Amygdala (tissue), 56 donors: ENCODE results near the gene HHATL.

Source experiments
- DNase-seq, 56 donors: peaks; one replicate each; lab custom pipeline; 2025; lab: John Stamatoyannopoulos, UW

Gene HHATL

GRCh38 chr3:42686832-42687650, 15.6 kb downstream of the HHATL start:
- DNase-seq, result no peak

- DNase-seq, result no peak
These were observed 16.4 kb downstream of the HHATL start for GRCh38 chr3:42685891-42686820.

DNA sequence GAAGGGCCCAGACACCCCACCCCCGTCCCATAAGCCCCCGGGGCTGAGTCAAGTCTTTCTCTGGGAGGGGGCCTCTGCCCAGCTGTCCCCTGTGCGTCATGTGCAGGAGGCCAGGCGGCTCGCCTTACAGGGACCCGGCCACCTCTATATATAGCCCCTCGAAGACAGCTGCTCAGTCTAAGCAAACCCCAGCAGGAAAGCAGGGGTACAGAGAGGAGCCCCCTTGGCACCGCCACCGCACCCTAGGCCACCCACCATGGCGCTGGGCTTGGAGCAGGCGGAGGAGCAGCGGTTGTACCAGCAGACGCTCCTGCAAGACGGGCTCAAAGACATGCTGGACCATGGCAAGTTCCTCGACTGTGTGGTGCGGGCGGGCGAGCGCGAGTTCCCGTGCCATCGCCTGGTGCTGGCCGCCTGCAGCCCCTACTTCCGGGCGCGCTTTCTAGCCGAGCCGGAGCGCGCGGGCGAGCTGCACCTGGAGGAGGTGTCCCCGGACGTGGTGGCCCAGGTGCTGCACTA, 17.2 kb downstream of the HHATL start, which contains the start of gene KLHL40:
TSS of gene KLHL40 (plus strand) at position 175 of the 519 bp plus-strand sequence. CDS start at position 257, 82 bp downstream.
- DNase-seq, result no peak

GRCh38 chr3:42684632-42685362, 17.8 kb downstream of the HHATL start:
- no peak for DNase-seq

- peak in 40 of 56 donors; percentile 25 to 84 (median 59) for DNase-seq
These were observed 18.6 kb downstream of the HHATL start for GRCh38 chr3:42683875-42684598.

DNA sequence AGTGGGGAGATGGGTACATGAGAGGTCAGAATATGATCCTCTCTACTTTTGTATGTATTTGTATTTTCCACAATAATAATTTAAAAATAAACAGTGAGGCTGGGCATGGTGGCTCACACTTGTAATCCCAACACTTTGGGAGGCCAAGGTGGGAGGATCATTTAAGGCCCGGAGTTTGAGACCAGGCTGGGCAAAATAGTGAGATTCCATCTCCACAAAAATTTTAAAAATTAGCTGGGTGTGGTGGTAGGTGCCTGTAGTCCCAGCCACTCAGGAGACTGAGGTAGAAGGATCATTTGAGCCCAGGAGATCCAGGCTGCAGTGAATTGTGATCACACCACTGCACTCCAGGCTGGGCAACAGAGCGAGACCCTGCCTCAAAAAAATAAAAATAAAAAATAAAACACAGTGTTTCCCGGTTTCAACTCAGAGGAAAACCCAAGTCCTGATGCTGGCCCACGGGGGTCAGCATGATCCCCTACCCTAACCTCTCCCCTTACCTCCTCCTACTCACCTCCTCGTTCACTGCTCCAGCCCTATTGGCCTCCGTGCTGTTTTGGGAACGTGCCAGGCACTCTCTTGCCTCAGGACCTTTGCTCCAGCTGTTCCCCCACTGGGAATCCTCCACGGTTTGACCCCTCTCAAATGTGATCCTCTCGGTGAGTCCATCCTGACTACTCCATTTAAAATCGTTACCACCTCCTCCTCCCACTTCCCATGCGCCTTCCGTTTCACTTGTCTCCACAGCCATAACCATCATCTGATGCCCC, 20.1 kb downstream of the HHATL start:
- DNase-seq, result no peak

DNA sequence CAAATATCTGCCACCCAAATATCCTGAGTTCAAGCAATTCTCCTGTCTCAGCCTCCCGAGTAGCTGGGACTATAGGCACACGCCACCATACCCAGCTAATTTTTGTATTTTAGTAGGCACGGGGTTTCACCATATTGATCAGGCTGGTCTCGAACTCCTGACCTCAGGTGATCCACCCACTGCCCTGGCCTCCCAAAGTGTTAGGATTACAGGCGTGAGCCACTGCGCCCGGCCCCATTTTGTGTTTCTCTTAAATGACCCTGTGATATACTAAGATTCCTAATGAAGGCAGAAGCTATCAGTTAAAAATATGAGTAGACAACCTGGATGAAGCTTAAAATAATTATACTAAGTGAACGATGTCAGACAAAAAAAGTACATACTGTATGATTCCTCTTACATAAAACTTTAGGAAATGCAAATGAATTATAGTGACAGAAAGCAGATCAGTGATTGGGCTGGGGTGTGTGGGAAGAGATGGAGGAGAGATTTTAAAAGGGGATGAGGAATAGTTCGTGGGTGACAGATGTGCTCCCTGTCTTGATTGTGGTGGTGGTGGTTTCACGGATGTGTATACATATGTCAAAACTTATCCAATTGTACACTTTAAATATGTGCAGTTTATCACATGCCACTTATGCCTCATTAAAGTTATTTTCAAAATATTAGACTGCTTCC, 21.1 kb downstream of the HHATL start:
- no peak for DNase-seq

DNA sequence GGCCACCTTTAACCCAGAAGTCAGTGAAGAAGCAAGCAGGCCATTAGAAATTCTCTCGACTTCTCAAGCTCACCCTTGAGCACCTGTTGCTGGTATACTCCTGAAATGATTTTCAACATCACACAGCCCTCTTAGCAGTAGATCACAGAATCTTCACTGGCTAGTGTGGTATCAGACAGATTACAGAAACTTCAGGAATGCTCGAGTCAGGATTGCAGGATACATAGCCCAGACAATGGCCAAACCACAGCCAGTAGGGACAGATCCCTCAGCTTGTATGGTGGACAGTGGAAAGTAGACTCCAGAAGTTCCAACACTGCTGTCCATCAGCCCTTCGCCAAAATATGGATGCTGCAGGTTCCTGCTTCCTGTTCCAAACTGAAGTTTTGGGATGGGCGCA, 21.8 kb downstream of the HHATL start:
- no peak for DNase-seq

DNA sequence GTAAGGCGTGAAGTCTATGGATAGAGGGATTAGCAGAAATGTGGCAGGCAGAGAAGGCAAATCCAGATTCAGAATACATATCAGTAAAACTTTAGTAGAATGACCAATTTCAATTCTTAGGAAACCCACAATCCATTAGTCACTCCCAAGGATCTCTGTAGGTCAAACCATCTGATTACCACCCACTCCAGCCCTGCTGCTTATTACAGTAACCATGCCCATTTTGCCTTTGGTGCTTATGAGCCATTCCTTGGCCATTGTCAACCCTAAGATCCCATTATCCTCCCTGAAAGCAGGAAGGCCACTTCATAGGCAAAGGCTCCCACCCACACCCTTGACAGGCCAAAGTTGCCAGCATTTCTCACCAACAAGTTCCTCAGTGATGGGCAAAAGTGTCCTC, 22.3 kb downstream of the HHATL start:
- no peak for DNase-seq

DNA sequence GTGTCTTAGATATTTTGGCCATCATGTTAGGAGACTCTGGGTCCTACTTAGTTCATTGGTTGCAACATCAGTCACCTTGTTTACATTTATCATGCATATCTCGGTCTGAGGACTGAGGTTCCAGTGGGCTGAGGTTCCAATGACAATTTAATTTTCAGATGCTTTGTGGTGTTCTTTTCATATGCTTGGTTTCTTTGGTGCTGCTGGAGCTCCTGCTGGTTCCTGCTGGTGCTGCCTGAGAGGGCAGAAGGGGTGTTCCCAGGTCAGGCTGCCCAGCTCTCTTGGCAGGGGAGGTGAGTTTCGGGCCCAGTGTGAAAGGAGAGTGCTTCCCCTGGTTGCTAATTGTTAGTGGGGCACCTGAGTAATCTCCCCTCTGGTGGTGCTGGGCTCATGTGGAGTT, 24.2 kb downstream of the HHATL start:
- no peak for DNase-seq

DNA sequence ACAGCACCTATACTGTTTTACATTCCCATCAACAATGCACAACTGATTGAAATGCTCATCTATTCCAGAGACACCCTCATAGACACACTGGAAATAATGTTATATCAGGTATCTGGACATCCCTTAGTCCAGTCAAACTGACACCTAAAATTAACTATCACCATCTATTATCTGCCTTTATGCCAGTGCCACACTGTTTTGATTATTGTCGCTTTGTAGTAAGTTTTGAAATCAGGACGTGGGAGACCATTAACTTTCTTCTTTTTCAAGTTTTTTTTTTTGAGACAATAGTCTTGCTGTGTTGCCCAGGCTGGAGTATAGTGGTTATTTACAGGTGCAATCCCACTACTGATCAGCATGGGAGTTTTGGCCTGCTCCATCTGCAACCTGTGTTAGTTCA, 26.7 kb downstream of the HHATL start:
- DNase-seq, result no peak

DNA sequence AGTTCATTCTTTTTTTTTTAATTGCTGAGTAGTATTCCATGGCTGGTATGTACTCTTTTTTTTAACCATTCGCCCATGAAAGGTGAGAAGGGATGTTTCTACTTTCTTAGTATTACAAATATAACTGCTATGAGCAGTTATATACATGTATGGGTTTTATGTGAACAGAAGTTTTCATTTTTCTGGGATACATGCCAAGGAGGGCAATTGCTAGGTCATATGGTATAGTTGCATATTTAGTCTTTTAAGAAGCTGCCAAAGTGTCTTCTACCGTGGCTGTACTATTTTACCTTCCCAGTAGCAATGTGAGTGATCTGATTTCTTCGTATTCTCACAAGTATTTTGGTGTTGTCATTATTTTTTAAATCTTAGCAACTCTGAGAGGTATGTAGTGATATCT, 28.5 kb downstream of the HHATL start:
- no peak for DNase-seq

DNA sequence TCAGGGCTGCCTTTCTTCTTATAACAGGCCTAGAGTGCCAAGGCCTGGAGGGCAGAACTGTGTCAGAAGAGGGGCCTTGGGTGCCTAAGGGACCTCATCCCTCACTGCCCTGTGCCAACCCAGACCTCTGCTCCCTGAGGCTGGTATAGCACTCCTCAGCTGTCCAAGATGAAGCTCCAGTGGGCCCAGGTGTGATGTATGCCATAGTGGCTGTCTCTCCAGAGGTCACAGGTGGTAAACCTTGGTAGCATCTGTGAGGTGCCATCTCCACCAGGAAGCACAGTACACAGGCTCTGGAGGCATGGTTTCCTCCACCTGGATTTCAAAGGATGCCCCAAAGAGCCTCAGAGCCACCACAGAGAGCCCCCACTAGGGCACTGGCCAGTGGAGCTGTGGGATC, 29.5 kb downstream of the HHATL start:
- DNase-seq, result no peak

DNA sequence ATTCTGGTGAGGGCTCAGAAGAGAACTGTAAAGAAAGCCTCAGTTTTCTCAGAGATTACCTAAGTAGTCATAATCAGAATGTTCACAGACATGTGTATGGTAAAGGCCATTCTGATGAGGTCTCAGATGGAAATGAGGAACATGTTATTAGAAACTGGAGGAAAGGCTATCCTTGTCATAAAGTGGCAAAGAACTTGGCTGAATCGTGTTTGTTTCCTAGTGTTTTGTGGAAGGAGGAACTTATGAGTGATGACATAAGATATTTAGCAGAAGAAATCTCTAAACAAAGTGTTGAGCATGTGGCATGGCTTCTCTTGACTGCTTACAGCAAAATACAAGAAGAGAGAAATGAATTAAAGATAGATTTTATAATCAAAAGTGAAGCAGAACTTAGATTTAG, 30.1 kb downstream of the HHATL start:
- no peak for DNase-seq

- DNase-seq, result no peak
These were observed 31.9 kb downstream of the HHATL start for GRCh38 chr3:42670670-42671069.

GRCh38 chr3:42670051-42670576, 32.5 kb downstream of the HHATL start:
- DNase-seq, result no peak

DNA sequence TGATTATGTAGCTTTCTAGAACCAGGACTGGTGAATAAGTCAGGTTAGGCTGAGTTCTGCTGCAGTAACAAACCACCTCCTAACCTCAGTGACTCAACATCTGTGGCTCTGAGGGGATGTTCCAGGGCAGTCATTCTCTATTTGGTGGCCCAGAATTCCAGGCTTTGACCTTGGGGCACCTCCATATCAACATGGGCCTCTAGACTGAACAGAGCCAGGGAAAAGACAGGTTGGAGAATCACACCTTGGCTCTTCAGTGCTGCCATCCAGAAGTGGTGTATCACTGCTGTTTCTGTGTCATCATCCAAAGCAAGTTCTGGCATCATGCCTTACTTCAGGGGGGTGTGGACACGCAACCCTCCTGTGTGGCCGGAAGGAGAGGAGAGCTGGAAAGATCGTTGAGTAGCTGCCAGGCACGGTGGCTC, 33.8 kb downstream of the HHATL start:
- no peak for DNase-seq

GRCh38 chr3:42668413-42668760, 34.2 kb downstream of the HHATL start:
- DNase-seq, result no peak
